ENCODE measurements around the gene MRPS30.
"Not testable (repeated sequence)": the region's sequence is repeated elsewhere in the genome, so short reads cannot be mapped to it uniquely, and the experiment has no call there.

MRPS30 gene

GRCh38 chr5:44797841-44798240, 10.9 kb upstream of the MRPS30 start:
- H3K27me3 Mint-ChIP-seq (ENCODE audit: low read depth): no peaks in the 10 kb centered on the region
- no peak overlapping the region for H3K27ac Mint-ChIP-seq
- H3K4me3 Mint-ChIP-seq: no peak overlapping the region
- peaks cover 3% of the 10 kb centered on the region for H3K36me3 Mint-ChIP-seq (ENCODE audit: low read depth)
- peaks cover 10% of the 10 kb centered on the region for H3K4me1 Mint-ChIP-seq (ENCODE audit: low read depth)
- H3K9me3 Mint-ChIP-seq: peaks cover 28% of the 10 kb centered on the region

GRCh38 chr5:44801992-44802391, 6.8 kb upstream of the MRPS30 start:
- Mint-ChIP-seq H3K27me3 (ENCODE audit: low read depth) (no peaks in the 10 kb centered on the region), H3K4me1 (ENCODE audit: low read depth) (peaks cover 9% of the 10 kb centered on the region), H3K9me3 (peaks cover 4% of the 10 kb centered on the region), H3K27ac (no peak overlapping the region), H3K36me3 (ENCODE audit: low read depth) (no peaks in the 10 kb centered on the region), H3K4me3 (no peak overlapping the region)

GRCh38 chr5:44806608-44807007, 2.1 kb upstream of the MRPS30 start:
- Mint-ChIP-seq H3K27ac (no peak overlapping the region), H3K9me3 (no peaks in the 10 kb centered on the region), H3K27me3 (ENCODE audit: low read depth) (no peaks in the 10 kb centered on the region), H3K36me3 (ENCODE audit: low read depth) (peaks cover 10% of the 10 kb centered on the region), H3K4me1 (ENCODE audit: low read depth) (peaks cover 21% of the 10 kb centered on the region), H3K4me3 (no peak overlapping the region)

GRCh38 chr5:44807269-44807668, 1.5 kb upstream of the MRPS30 start:
- H3K9me3 Mint-ChIP-seq: no peaks in the 10 kb centered on the region
- no peak overlapping the region for H3K27ac Mint-ChIP-seq
- H3K4me3 Mint-ChIP-seq: no peak overlapping the region
- H3K27me3 Mint-ChIP-seq (ENCODE audit: low read depth): no peaks in the 10 kb centered on the region
- peaks cover 11% of the 10 kb centered on the region for H3K36me3 Mint-ChIP-seq (ENCODE audit: low read depth)
- peaks cover 25% of the 10 kb centered on the region for H3K4me1 Mint-ChIP-seq (ENCODE audit: low read depth)

GRCh38 chr5:44809215-44809955, 638 bp downstream of the MRPS30 start:
- Mint-ChIP-seq H3K27me3 (ENCODE audit: low read depth) (no peaks in the 10 kb centered on the region), H3K36me3 (ENCODE audit: low read depth) (peaks cover 17% of the 10 kb centered on the region), H3K9me3 (no peaks in the 10 kb centered on the region), H3K4me1 (ENCODE audit: low read depth) (peaks cover 29% of the 10 kb centered on the region), H3K27ac (peak overlapping the region; percentile 98), H3K4me3 (peak overlapping the region; percentile 89)

GRCh38 chr5:44809956-44810420, 1.2 kb downstream of the MRPS30 start:
- Mint-ChIP-seq H3K4me3 (peak overlapping the region; percentile 89), H3K27ac (peak overlapping the region; percentile 98), H3K4me1 (ENCODE audit: low read depth) (peaks cover 30% of the 10 kb centered on the region), H3K27me3 (ENCODE audit: low read depth) (no peaks in the 10 kb centered on the region), H3K36me3 (ENCODE audit: low read depth) (peaks cover 23% of the 10 kb centered on the region), H3K9me3 (no peaks in the 10 kb centered on the region)

GRCh38 chr5:44814761-44815160, 6.0 kb downstream of the MRPS30 start:
- no peaks in the 10 kb centered on the region for H3K27me3 Mint-ChIP-seq (ENCODE audit: low read depth)
- H3K9me3 Mint-ChIP-seq: no peaks in the 10 kb centered on the region
- peaks cover 29% of the 10 kb centered on the region for H3K36me3 Mint-ChIP-seq (ENCODE audit: low read depth)
- no peak overlapping the region for H3K27ac Mint-ChIP-seq
- no peak overlapping the region for H3K4me3 Mint-ChIP-seq
- H3K4me1 Mint-ChIP-seq (ENCODE audit: low read depth): peaks cover 26% of the 10 kb centered on the region

- H3K4me3 Mint-ChIP-seq: no peak overlapping the region
- H3K36me3 Mint-ChIP-seq (ENCODE audit: low read depth): peaks cover 21% of the 10 kb centered on the region
- H3K27me3 Mint-ChIP-seq (ENCODE audit: low read depth): no peaks in the 10 kb centered on the region
- H3K9me3 Mint-ChIP-seq: no peaks in the 10 kb centered on the region
- no peak overlapping the region for H3K27ac Mint-ChIP-seq
- peaks cover 5% of the 10 kb centered on the region for H3K4me1 Mint-ChIP-seq (ENCODE audit: low read depth)
Measured at GRCh38 chr5:44821164-44821563, 12.4 kb downstream of the MRPS30 start.

GRCh38 chr5:44824662-44825061, 15.9 kb downstream of the MRPS30 start:
- not testable (repeated sequence) for H3K4me1 Mint-ChIP-seq (ENCODE audit: low read depth); H3K9me3 Mint-ChIP-seq; H3K27me3 Mint-ChIP-seq (ENCODE audit: low read depth); H3K4me3 Mint-ChIP-seq; H3K27ac Mint-ChIP-seq
- peaks cover 19% of the 10 kb centered on the region for H3K36me3 Mint-ChIP-seq (ENCODE audit: low read depth)

- no peaks in the 10 kb centered on the region for H3K9me3 Mint-ChIP-seq
- no peaks in the 10 kb centered on the region for H3K4me1 Mint-ChIP-seq (ENCODE audit: low read depth)
- no peaks in the 10 kb centered on the region for H3K27me3 Mint-ChIP-seq (ENCODE audit: low read depth)
- H3K4me3 Mint-ChIP-seq: no peak overlapping the region
- H3K27ac Mint-ChIP-seq: no peak overlapping the region
- peaks cover 9% of the 10 kb centered on the region for H3K36me3 Mint-ChIP-seq (ENCODE audit: low read depth)
Measured at GRCh38 chr5:44827681-44828080, 18.9 kb downstream of the MRPS30 start.

- Mint-ChIP-seq H3K27me3 (ENCODE audit: low read depth) (no peaks in the 10 kb centered on the region), H3K27ac (no peak overlapping the region), H3K36me3 (ENCODE audit: low read depth) (peaks cover 9% of the 10 kb centered on the region)
Measured at GRCh38 chr5:44828719-44829118, 20.0 kb downstream of the MRPS30 start.

GRCh38 chr5:44830951-44831350, 22.2 kb downstream of the MRPS30 start:
- Mint-ChIP-seq H3K4me3 (no peak overlapping the region), H3K4me1 (ENCODE audit: low read depth) (no peaks in the 10 kb centered on the region), H3K36me3 (ENCODE audit: low read depth) (peaks cover 6% of the 10 kb centered on the region), H3K9me3 (no peaks in the 10 kb centered on the region), H3K27ac (no peak overlapping the region), H3K27me3 (ENCODE audit: low read depth) (no peaks in the 10 kb centered on the region)

More at GRCh38 chr5:44828719-44829118, 20.0 kb downstream of the MRPS30 start:
- Mint-ChIP-seq H3K9me3 (no peaks in the 10 kb centered on the region), H3K4me1 (ENCODE audit: low read depth) (no peaks in the 10 kb centered on the region), H3K4me3 (no peak overlapping the region)

GRCh38 chr5:44833249-44833648, 24.5 kb downstream of the MRPS30 start:
- Mint-ChIP-seq H3K27ac (no peak overlapping the region), H3K27me3 (ENCODE audit: low read depth) (no peaks in the 10 kb centered on the region), H3K36me3 (ENCODE audit: low read depth) (peaks cover under 1% of the 10 kb centered on the region), H3K9me3 (peaks cover 2% of the 10 kb centered on the region), H3K4me3 (no peak overlapping the region), H3K4me1 (ENCODE audit: low read depth) (no peaks in the 10 kb centered on the region)

- H3K9me3 Mint-ChIP-seq: peaks cover 17% of the 10 kb centered on the region
- H3K27ac Mint-ChIP-seq: no peak overlapping the region
- no peaks in the 10 kb centered on the region for H3K27me3 Mint-ChIP-seq (ENCODE audit: low read depth)
- no peaks in the 10 kb centered on the region for H3K4me1 Mint-ChIP-seq (ENCODE audit: low read depth)
- no peak overlapping the region for H3K4me3 Mint-ChIP-seq
- no peaks in the 10 kb centered on the region for H3K36me3 Mint-ChIP-seq (ENCODE audit: low read depth)
Measured at GRCh38 chr5:44835693-44836092, 26.9 kb downstream of the MRPS30 start.

- H3K36me3 Mint-ChIP-seq (ENCODE audit: low read depth): no peaks in the 10 kb centered on the region
- H3K27me3 Mint-ChIP-seq (ENCODE audit: low read depth): no peaks in the 10 kb centered on the region
- no peak overlapping the region for H3K4me3 Mint-ChIP-seq
- H3K4me1 Mint-ChIP-seq (ENCODE audit: low read depth): no peaks in the 10 kb centered on the region
- H3K9me3 Mint-ChIP-seq: peaks cover 17% of the 10 kb centered on the region
- no peak overlapping the region for H3K27ac Mint-ChIP-seq
Measured at GRCh38 chr5:44839018-44839681, 30.4 kb downstream of the MRPS30 start.

Data from T-helper 1 cell treated with Interleukin-12 subunit alpha and Interleukin-12 subunit beta and Interleukin-4 antibody, amounts not matched to agents 30 μg/mL and 1 μg/mL, for 36 hours (primary cell).